ENCODE data around the gene ZNF516.

The ZNF516 gene

GRCh38 chr18:76468345-76469304 is 26.4 kb downstream of the ZNF516 start:
- DNase-seq (ENCODE audit: low spot score): no peak

- no peak for DNase-seq (ENCODE audit: low spot score)
Observed at GRCh38 chr18:76467371-76468190, 27.5 kb downstream of the ZNF516 start.

GRCh38 chr18:76466410-76466991 is 28.5 kb downstream of the ZNF516 start:
- DNase-seq (ENCODE audit: low spot score): no peak

GRCh38 chr18:76465630-76466409 is 29.2 kb downstream of the ZNF516 start:
- no peak for DNase-seq (ENCODE audit: low spot score)

- no peak for DNase-seq (ENCODE audit: low spot score)
Observed at GRCh38 chr18:76464281-76465259, 30.5 kb downstream of the ZNF516 start.

- no peak for DNase-seq (ENCODE audit: low spot score)
Observed at GRCh38 chr18:76463872-76464271, 31.2 kb downstream of the ZNF516 start.

- DNase-seq (ENCODE audit: low spot score): no peak
Observed at GRCh38 chr18:76463358-76463757, 31.7 kb downstream of the ZNF516 start.

GRCh38 chr18:76462326-76462694 is 32.7 kb downstream of the ZNF516 start:
- no peak for DNase-seq (ENCODE audit: low spot score)

GRCh38 chr18:76461692-76462325 is 33.2 kb downstream of the ZNF516 start:
- no peak for DNase-seq (ENCODE audit: low spot score)

- DNase-seq (ENCODE audit: low spot score): no peak
Observed at GRCh38 chr18:76461148-76461547, 33.9 kb downstream of the ZNF516 start.

- no peak for DNase-seq (ENCODE audit: low spot score)
Observed at GRCh38 chr18:76460482-76460881, 34.6 kb downstream of the ZNF516 start.

- DNase-seq (ENCODE audit: low spot score): no peak
Observed at GRCh38 chr18:76459687-76460350, 35.2 kb downstream of the ZNF516 start.

- DNase-seq (ENCODE audit: low spot score): no peak
Observed at GRCh38 chr18:76459312-76459686, 35.7 kb downstream of the ZNF516 start.

- DNase-seq (ENCODE audit: low spot score): no peak
Observed at GRCh38 chr18:76458522-76459311, 36.3 kb downstream of the ZNF516 start.

- no peak for DNase-seq (ENCODE audit: low spot score)
Observed at GRCh38 chr18:76457957-76458356, 37.1 kb downstream of the ZNF516 start.

- no peak for DNase-seq (ENCODE audit: low spot score)
Observed at GRCh38 chr18:76457475-76457874, 37.6 kb downstream of the ZNF516 start.

- DNase-seq (ENCODE audit: low spot score): no peak
Observed at GRCh38 chr18:76456823-76457222, 38.2 kb downstream of the ZNF516 start.

GRCh38 chr18:76456018-76456750 is 38.9 kb downstream of the ZNF516 start:
- DNase-seq (ENCODE audit: low spot score): no peak

All from germinal center (tissue), 1 donor.